ENCODE data around the gene FUT8.

The FUT8 gene

DNA sequence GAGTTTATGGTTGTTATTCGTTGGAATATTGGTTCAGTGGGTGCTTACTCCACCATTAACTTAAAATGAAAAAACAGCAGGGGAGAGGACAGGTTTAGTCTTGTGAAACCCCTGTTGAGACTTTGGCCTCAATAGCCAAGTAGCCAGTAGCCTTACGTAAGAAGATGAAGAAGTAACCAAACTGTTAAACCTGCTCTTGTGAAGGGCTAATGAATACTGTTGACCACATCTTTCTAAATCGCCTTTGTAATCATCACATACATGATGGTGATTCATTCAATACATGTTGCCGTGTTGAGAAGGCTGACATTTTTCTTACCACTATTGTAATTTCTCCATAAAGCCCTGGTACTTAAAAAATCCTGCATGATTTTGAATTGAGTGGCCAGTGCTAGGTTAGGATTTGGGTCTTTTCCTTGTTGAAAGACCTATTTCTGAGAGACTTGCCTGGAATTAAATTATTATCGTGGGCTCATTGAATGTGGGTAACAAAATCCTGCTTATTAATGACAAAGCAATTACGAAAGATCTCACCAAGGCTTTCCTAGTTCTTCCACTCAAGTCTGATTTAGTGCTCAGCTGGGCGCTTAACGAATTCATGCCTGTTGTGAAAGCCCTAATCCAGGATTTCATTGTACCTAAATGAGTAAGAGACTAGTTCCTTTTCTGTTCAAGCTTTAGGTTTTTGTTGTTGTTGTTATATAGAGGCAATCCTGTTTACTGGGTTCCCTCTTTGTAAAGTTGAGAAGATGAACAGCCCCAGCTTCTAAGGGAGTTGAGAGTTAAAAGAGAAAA is 333.1 kb downstream of the FUT8 start:
- H3K27me3 Mint-ChIP-seq = no peaks in the 10 kb centered on the region
- peak overlapping the region; percentile 51 for H3K27ac Mint-ChIP-seq
- DNase-seq = no peak
- H3K9me3 Mint-ChIP-seq = no peaks in the 10 kb centered on the region
- H3K4me1 Mint-ChIP-seq = no peaks in the 10 kb centered on the region
- H3K36me3 Mint-ChIP-seq = peaks cover 42% of the 10 kb centered on the region
- H3K4me3 Mint-ChIP-seq = no peak overlapping the region
- CTCF ChIA-PET = no interaction called here

- Mint-ChIP-seq H3K36me3 (peaks cover 23% of the 10 kb centered on the region), H3K9me3 (no peaks in the 10 kb centered on the region), H3K4me3 (no peak overlapping the region)
These were observed 336.3 kb downstream of the FUT8 start for GRCh38 chr14:65748796-65749195.

DNA sequence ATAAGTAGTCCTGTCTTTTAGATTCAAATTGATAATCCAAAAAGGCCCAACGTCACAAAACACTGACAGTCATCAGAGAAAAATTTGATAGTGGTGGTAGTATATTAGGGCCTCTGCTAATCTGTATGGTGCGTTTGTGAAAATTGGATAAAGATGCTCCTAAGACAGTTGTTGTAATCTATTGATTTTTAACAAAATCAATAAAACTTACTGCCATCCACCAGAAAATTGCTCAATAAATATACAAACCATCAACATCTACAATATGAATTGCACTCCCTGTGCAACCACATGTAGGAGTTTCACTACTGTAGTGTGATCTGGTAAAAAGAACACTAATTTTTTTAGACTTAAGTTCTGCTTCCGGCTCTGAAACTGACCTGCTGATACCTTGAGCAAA is 336.8 kb downstream of the FUT8 start:
- no peak overlapping the region for H3K4me3 Mint-ChIP-seq
- H3K27ac Mint-ChIP-seq = no peak overlapping the region
- no peaks in the 10 kb centered on the region for H3K27me3 Mint-ChIP-seq
- H3K9me3 Mint-ChIP-seq = no peaks in the 10 kb centered on the region
- H3K4me1 Mint-ChIP-seq = peaks cover 2% of the 10 kb centered on the region
- H3K36me3 Mint-ChIP-seq = peaks cover 19% of the 10 kb centered on the region
- no peak for DNase-seq
- CTCF ChIA-PET = no interaction called here

More at GRCh38 chr14:65748796-65749195, 336.3 kb downstream of the FUT8 start:
- no peak for DNase-seq
- CTCF ChIA-PET = no interaction called here
- Mint-ChIP-seq H3K27ac (no peak overlapping the region), H3K27me3 (no peaks in the 10 kb centered on the region), H3K4me1 (peaks cover 2% of the 10 kb centered on the region)

DNA sequence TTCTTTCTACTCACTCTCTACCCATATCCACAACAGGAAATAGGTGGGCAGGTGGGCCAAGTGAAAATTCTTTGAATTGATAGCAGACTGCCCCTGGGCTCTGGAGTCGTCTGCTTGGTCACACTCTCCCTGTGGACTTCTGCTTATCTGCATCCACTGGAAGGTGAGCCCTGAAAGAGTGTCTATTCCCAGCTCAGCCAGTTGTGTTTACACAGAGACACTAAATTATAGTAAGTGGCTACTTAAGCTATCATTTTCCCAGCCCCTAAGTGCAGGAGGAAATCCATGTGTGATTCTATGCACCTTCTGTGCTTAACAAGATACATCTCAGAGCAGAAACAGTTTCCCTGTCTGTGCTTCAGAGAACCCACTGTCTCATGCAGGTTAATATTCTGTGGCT is 338.4 kb downstream of the FUT8 start:
- no peak for DNase-seq
- H3K9me3 Mint-ChIP-seq = no peaks in the 10 kb centered on the region
- H3K4me1 Mint-ChIP-seq = peaks cover 2% of the 10 kb centered on the region
- no peaks in the 10 kb centered on the region for H3K27me3 Mint-ChIP-seq
- CTCF ChIA-PET = no interaction called here
- peaks cover 13% of the 10 kb centered on the region for H3K36me3 Mint-ChIP-seq
- H3K4me3 Mint-ChIP-seq = no peak overlapping the region
- H3K27ac Mint-ChIP-seq = no peak overlapping the region

DNA sequence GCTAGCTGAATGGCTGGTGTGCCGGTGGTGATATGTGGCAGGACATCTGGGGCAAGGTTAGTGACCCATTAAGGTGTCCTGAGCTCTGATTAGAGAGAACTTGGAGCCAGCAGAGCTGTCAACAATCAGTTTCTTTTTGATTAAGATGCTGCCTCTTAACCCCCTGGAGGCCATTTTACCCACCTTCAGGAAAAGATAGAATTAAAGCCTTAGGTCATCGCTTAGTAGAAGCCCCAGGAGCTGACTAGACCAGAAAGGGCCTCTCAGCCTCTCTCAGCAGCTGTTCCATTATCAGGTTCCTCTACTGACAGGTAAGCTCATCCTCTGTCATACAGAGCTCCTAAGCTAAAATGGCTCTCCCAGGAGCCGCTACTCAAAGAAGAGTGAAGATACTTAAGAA is 339.0 kb downstream of the FUT8 start:
- H3K36me3 Mint-ChIP-seq = peaks cover 10% of the 10 kb centered on the region
- H3K27ac Mint-ChIP-seq = no peak overlapping the region
- CTCF ChIA-PET = no interaction called here
- no peak for DNase-seq
- no peaks in the 10 kb centered on the region for H3K27me3 Mint-ChIP-seq
- no peak overlapping the region for H3K4me3 Mint-ChIP-seq
- H3K9me3 Mint-ChIP-seq = no peaks in the 10 kb centered on the region
- peaks cover 2% of the 10 kb centered on the region for H3K4me1 Mint-ChIP-seq

DNA sequence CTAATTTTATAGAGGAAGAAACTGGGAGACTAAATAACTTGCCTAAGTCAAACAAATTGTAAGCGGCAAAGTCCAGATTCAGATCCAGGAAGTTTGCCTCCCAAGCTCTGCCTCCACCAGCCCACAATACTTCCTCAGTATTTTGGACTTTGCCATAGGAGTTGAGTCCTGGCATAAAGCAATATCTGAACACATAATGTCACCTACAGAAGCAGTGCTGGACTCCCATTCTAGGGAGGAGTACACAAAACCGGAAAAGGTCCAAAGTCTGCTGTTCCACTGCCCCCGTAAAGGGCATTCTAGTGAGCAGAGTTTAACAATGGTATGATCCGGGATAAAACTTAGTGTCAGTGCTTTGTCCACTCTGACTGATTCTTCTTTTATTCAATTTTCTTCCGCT is 340.5 kb downstream of the FUT8 start:
- H3K4me3 Mint-ChIP-seq = no peak overlapping the region
- no peaks in the 10 kb centered on the region for H3K36me3 Mint-ChIP-seq
- H3K9me3 Mint-ChIP-seq = no peaks in the 10 kb centered on the region
- peaks cover 2% of the 10 kb centered on the region for H3K4me1 Mint-ChIP-seq
- no peak overlapping the region for H3K27ac Mint-ChIP-seq
- no peak for DNase-seq
- H3K27me3 Mint-ChIP-seq = no peaks in the 10 kb centered on the region
- CTCF ChIA-PET = no interaction called here

DNA sequence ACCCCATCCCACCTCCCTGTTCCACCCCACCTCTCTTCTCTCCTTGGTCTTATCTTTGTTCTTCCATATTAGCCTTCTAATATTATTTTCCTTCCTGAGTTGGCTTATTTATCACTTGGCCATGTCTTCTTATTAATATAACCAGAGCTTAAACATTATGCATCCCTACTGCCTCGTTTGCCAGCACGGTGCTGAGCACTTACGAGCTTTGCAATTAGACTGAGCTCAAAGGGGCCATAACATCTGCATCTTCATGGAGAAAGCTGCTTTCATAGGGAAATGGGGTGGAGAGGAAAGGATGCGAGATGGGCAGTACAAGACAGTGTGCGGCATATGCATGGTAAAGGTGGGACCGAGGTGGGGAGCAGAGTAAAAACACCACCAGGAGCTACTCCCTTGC is 342.8 kb downstream of the FUT8 start:
- peaks cover 2% of the 10 kb centered on the region for H3K9me3 Mint-ChIP-seq
- H3K4me3 Mint-ChIP-seq = no peak overlapping the region
- peaks cover 2% of the 10 kb centered on the region for H3K4me1 Mint-ChIP-seq
- no peak overlapping the region for H3K27ac Mint-ChIP-seq
- CTCF ChIA-PET = interaction anchor here (0.6 to 1.6 kb wide), 2 partner anchors 141 to 315 kb away, joined by 3 read pairs; no protein-coding TSS in a partner anchor
- no peaks in the 10 kb centered on the region for H3K27me3 Mint-ChIP-seq
- no peak for DNase-seq
- H3K36me3 Mint-ChIP-seq = peaks cover 1% of the 10 kb centered on the region

GRCh38 chr14:65756880-65757279 is 344.4 kb downstream of the FUT8 start:
- Mint-ChIP-seq H3K27ac (no peak overlapping the region), H3K4me3 (no peak overlapping the region), H3K36me3 (peaks cover 1% of the 10 kb centered on the region), H3K4me1 (no peaks in the 10 kb centered on the region), H3K9me3 (peaks cover 2% of the 10 kb centered on the region), H3K27me3 (no peaks in the 10 kb centered on the region)
- CTCF ChIA-PET = interaction anchor here (1.0 kb wide), 1 partner anchor 9 kb away, joined by 3 read pairs; no protein-coding TSS in a partner anchor
- no peak for DNase-seq

- Mint-ChIP-seq H3K9me3 (peaks cover 4% of the 10 kb centered on the region), H3K4me1 (no peaks in the 10 kb centered on the region), H3K36me3 (no peaks in the 10 kb centered on the region), H3K27me3 (peaks cover 15% of the 10 kb centered on the region), H3K4me3 (no peak overlapping the region), H3K27ac (no peak overlapping the region)
- CTCF ChIA-PET = interaction anchor here (0.8 kb wide), 1 partner anchor 55 kb away, joined by 3 read pairs; no protein-coding TSS in a partner anchor
- no peak for DNase-seq
These were observed 356.6 kb downstream of the FUT8 start for GRCh38 chr14:65769151-65769550.

DNA sequence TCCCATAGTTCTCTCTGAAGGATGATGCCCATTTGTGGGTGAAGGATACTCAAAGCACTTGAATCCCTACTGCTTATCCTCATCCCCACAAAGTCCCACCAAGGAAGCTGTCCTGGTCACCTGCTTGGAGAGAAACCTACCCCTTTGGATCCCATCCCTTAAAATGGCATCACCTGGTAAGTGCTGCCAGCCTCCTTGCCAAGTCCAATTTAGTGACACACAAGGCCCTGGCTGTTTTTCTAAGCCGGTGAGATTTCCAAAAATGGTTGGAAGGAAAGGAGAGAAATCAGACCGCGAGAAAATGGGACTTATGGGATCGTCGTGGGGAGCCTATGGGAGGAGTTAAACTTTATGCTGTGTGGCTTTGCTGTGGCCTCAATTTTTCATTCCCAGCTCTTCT is 358.2 kb downstream of the FUT8 start:
- DNase-seq = no peak
- peak overlapping the region; percentile 8 for H3K27ac Mint-ChIP-seq
- H3K27me3 Mint-ChIP-seq = peaks cover 10% of the 10 kb centered on the region

DNA sequence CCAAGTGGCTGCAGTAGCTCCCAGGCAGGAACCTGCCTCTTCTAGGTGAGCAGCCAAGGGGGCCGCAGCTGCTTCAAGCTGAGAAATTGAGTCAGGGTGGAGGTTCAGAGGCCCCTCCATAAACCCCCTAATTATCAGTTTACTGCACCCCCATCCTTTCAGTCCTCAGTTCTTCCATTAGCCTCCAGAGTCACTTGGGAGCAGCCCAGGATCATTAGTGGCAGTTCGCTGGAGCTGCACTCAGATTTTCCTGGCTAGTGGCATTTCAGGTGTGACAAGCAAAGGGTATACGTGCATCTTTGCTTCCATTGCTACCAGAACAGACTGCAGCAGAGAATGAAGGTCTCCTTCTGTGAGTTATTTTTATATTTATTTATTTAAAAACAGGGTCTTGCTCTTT is 358.7 kb downstream of the FUT8 start:
- peaks cover 4% of the 10 kb centered on the region for H3K9me3 Mint-ChIP-seq
- no peak for DNase-seq
- H3K4me1 Mint-ChIP-seq = no peaks in the 10 kb centered on the region
- no peaks in the 10 kb centered on the region for H3K36me3 Mint-ChIP-seq
- H3K27ac Mint-ChIP-seq = no peak overlapping the region
- CTCF ChIA-PET = no interaction called here
- peaks cover 10% of the 10 kb centered on the region for H3K27me3 Mint-ChIP-seq
- H3K4me3 Mint-ChIP-seq = no peak overlapping the region

More for the DNA sequence above, 358.2 kb downstream of the FUT8 start:
- H3K4me1 Mint-ChIP-seq = no peaks in the 10 kb centered on the region
- CTCF ChIA-PET = no interaction called here
- no peaks in the 10 kb centered on the region for H3K36me3 Mint-ChIP-seq
- H3K4me3 Mint-ChIP-seq = no peak overlapping the region
- H3K9me3 Mint-ChIP-seq = peaks cover 4% of the 10 kb centered on the region

- Mint-ChIP-seq H3K27me3 (peaks cover 12% of the 10 kb centered on the region), H3K4me1 (no peaks in the 10 kb centered on the region), H3K36me3 (no peaks in the 10 kb centered on the region), H3K9me3 (peaks cover 4% of the 10 kb centered on the region), H3K4me3 (no peak overlapping the region), H3K27ac (no peak overlapping the region)
- CTCF ChIA-PET = no interaction called here
- no peak for DNase-seq
These were observed 359.9 kb downstream of the FUT8 start for GRCh38 chr14:65772466-65772865.

DNA sequence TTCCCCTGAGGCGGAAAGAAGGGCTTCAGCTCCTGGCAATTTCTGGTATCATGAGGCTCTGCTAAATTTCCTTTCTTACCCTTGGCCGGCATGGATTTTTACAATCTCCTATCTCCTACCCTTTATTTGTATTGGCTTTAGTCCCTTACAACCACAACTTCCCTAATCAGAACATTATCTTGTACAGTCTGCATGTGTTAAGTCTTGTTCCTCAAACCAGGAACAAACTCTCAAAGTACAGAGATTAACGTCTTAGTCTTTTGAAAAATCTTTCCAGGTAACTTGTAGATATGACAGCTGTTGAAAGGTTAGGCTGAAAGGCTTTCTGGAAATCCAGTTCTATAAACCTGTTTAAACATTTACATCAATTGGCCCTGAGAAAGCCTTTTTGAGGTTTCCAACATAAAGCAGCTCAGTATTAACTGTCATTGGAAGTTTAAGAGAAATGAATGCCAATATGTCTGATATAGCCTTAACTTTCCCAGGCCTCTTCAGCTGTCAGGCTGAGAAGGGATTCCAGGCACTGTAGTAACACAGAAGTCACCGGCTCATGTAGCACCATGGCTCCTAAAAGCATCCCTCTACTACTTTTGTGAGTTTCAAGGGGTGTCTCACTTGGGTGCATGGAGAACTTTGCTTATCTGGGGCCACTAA is 360.5 kb downstream of the FUT8 start:
- Mint-ChIP-seq H3K9me3 (peaks cover 3% of the 10 kb centered on the region), H3K4me1 (no peaks in the 10 kb centered on the region), H3K27ac (no peak overlapping the region), H3K36me3 (no peaks in the 10 kb centered on the region), H3K4me3 (no peak overlapping the region), H3K27me3 (peaks cover 12% of the 10 kb centered on the region)
- DNase-seq = no peak
- CTCF ChIA-PET = no interaction called here

- H3K27ac Mint-ChIP-seq = no peak overlapping the region
- H3K36me3 Mint-ChIP-seq = no peaks in the 10 kb centered on the region
- H3K27me3 Mint-ChIP-seq = peaks cover 14% of the 10 kb centered on the region
- CTCF ChIA-PET = no interaction called here
- no peak overlapping the region for H3K4me3 Mint-ChIP-seq
- no peaks in the 10 kb centered on the region for H3K9me3 Mint-ChIP-seq
- no peaks in the 10 kb centered on the region for H3K4me1 Mint-ChIP-seq
- DNase-seq = no peak
These were observed 361.5 kb downstream of the FUT8 start for GRCh38 chr14:65774041-65774440.

DNA sequence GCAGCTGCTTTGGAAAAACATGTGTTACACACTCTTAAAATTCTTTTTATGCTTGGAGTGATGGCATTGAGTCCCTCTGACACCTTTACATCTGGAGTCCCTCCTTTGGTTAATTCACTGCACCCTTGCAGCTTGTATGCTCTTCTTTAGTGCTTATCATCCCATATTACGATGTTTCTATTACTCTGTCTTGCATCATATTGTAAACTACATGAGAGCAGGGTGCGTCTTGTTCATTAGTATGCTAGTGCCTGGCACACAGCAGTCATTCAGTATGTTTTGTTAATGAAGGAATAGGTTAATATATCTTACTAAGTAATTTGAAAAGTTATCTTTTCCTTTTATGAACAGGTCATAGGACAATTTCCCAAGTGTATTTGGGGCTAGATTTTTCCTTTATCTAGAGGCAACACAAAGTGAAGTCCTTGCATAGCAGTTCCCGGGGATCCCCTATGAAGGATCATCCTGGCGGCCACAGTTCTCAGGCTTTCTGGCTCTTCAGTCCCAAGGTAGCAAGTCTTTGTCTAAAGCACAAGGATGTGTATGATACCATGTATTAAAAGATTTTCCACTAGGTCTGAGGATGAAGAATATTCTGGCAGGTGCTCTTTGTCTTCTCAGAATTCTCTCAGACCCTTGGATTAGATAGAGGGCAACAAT is 363.8 kb downstream of the FUT8 start:
- CTCF ChIA-PET = no interaction called here
- Mint-ChIP-seq H3K4me1 (no peaks in the 10 kb centered on the region), H3K4me3 (no peak overlapping the region), H3K9me3 (no peaks in the 10 kb centered on the region), H3K36me3 (no peaks in the 10 kb centered on the region), H3K27ac (no peak overlapping the region), H3K27me3 (peaks cover 26% of the 10 kb centered on the region)
- DNase-seq = no peak
